Progenitor cell of endocrine pancreas (in vitro differentiated cells): ENCODE data around the gene CEP170B. TPM values are rescaled to one million over a fixed set of nuclear protein-coding genes. Genes with fewer than 3 reads are reported as not detected.

Source experiments
- DNase-seq: peaks from one replicate; pipeline ENCODE4 v3.0.0; 2021; ENCODE audit warnings: low spot score; ENCODE audit not compliant: unreplicated experiment
- H3K27ac Mint-ChIP-seq: 2 replicates; pipeline ENCODE4 v1.8.0; 2021; ENCODE audit warnings: mild to moderate bottlenecking, moderate library complexity, mixed read lengths
- H3K27me3 Mint-ChIP-seq: 2 replicates; pipeline ENCODE4 v1.8.0; 2021; ENCODE audit warnings: mixed read lengths
- H3K36me3 Mint-ChIP-seq: 2 replicates; pipeline ENCODE4 v1.8.0; 2022; ENCODE audit warnings: mixed read lengths; ENCODE audit not compliant: insufficient read depth
- H3K4me1 Mint-ChIP-seq: 2 replicates; pipeline ENCODE4 v1.8.0; 2021; ENCODE audit warnings: low read depth, mixed read lengths
- H3K4me3 Mint-ChIP-seq: 2 replicates; pipeline ENCODE4 v1.8.0; 2021; ENCODE audit warnings: low read depth, mild to moderate bottlenecking, moderate library complexity, mixed read lengths
- H3K9me3 Mint-ChIP-seq: 2 replicates; pipeline ENCODE4 v1.8.0; 2021; ENCODE audit warnings: low read depth, mixed read lengths
- CTCF ChIP-seq: fragments of 200-600 bp; sonication (generic); IDR thresholded peaks from one replicate; pipeline ENCODE4 v1.5.0; 2021; ENCODE audit warnings: antibody characterized with exemption, mild to moderate bottlenecking; ENCODE audit not compliant: unreplicated experiment
- total RNA-seq: library from RNA; stranded (reverse); gene quantifications from 2 replicates; pipeline ENCODE4 v1.2.1, GENCODE V29; 2021

CEP170B gene
- total RNA-seq, 1 donor from 2014 or later, result 48.9 TPM

GRCh38 chr14:104868060-104868740 is 3.1 kb downstream of the CEP170B start:
- Mint-ChIP-seq H3K4me1 (peaks cover 11% of the 10 kb centered on the region), H3K36me3 (peaks cover 1% of the 10 kb centered on the region), H3K4me3 (no peak overlapping the region), H3K9me3 (no peaks in the 10 kb centered on the region), H3K27ac (no peak overlapping the region), H3K27me3 (no peaks in the 10 kb centered on the region)
- TF ChIP-seq CTCF, result no peak
- DNase-seq, result no peak

GRCh38 chr14:104868811-104869572 is 3.9 kb downstream of the CEP170B start:
- Mint-ChIP-seq H3K27me3 (no peaks in the 10 kb centered on the region), H3K9me3 (no peaks in the 10 kb centered on the region), H3K36me3 (peaks cover 1% of the 10 kb centered on the region), H3K4me1 (peaks cover 7% of the 10 kb centered on the region), H3K4me3 (no peak overlapping the region), H3K27ac (no peak overlapping the region)
- no peak for TF ChIP-seq CTCF
- no peak for DNase-seq

- TF ChIP-seq CTCF, result no peak
- H3K27me3 Mint-ChIP-seq, result no peaks in the 10 kb centered on the region
- no peaks in the 10 kb centered on the region for H3K9me3 Mint-ChIP-seq
- peaks cover 1% of the 10 kb centered on the region for H3K36me3 Mint-ChIP-seq
- DNase-seq, result no peak
- H3K4me1 Mint-ChIP-seq, result peaks cover 6% of the 10 kb centered on the region
- H3K4me3 Mint-ChIP-seq, result no peak overlapping the region
- H3K27ac Mint-ChIP-seq, result no peak overlapping the region
These were observed 4.8 kb downstream of the CEP170B start for GRCh38 chr14:104869669-104870367.

- peak; percentile 38 for DNase-seq
- Mint-ChIP-seq H3K36me3 (peaks cover 1% of the 10 kb centered on the region), H3K27ac (no peak overlapping the region), H3K4me1 (peaks cover 6% of the 10 kb centered on the region), H3K9me3 (no peaks in the 10 kb centered on the region), H3K27me3 (no peaks in the 10 kb centered on the region), H3K4me3 (no peak overlapping the region)
- TF ChIP-seq CTCF, result peak; percentile 53
These were observed 5.5 kb downstream of the CEP170B start for GRCh38 chr14:104870368-104871144.

GRCh38 chr14:104871145-104871655 is 6.1 kb downstream of the CEP170B start:
- H3K27me3 Mint-ChIP-seq, result no peaks in the 10 kb centered on the region
- DNase-seq, result no peak
- no peak overlapping the region for H3K27ac Mint-ChIP-seq
- peaks cover 6% of the 10 kb centered on the region for H3K4me1 Mint-ChIP-seq
- H3K36me3 Mint-ChIP-seq, result peaks cover 1% of the 10 kb centered on the region
- H3K4me3 Mint-ChIP-seq, result no peak overlapping the region
- no peak for TF ChIP-seq CTCF
- H3K9me3 Mint-ChIP-seq, result no peaks in the 10 kb centered on the region
